Adrenal gland (tissue), 12 donors: Measurements from ENCODE around the gene TPBG. TPM values are rescaled to one million over a fixed set of nuclear protein-coding genes. Genes with fewer than 3 reads are reported as not detected.
"Not testable (repeated sequence)": the region's sequence is repeated elsewhere in the genome, so short reads cannot be mapped to it uniquely, and the experiment has no call there.

Source experiments
- DNase-seq, 7 donors: peaks; one replicate each; pipeline ENCODE4 v3.0.0-alpha.2; 2019 to 2020
- H3K27ac ChIP-seq, 5 donors: fragments of 200-600 bp; sonication (generic) in 4 of 5; 1 replicate in 3 of 5; 2 replicates in 2 of 5; pipeline versions ENCODE4 v1.5.1 to v1.8.0; 2016 to 2020; ENCODE audit warnings: mild to moderate bottlenecking in 1 of 5
- H3K27me3 ChIP-seq: fragments of 200-600 bp; 2 replicates; pipeline ENCODE4 v1.8.0; 2021
- H3K36me3 ChIP-seq, 2 donors: fragments of 200-600 bp; replicated peaks in 1 of 2; 1 replicate in 1 of 2; 2 replicates in 1 of 2; pipeline versions ENCODE4 v1.5.1 to v1.8.0; 2018 to 2022
- H3K4me1 ChIP-seq, 2 donors: fragments of 200-600 bp; replicated peaks in 1 of 2; 1 replicate in 1 of 2; 2 replicates in 1 of 2; pipeline versions ENCODE4 v1.5.1 to v1.8.0; 2018 to 2021
- H3K4me3 ChIP-seq, 4 donors: fragments of 200-600 bp; sonication (generic) in 3 of 4; one replicate each; pipeline ENCODE4 v1.5.1; 2016 to 2018
- H3K9me3 ChIP-seq, 3 donors: fragments of 200-600 bp; sonication (generic) in 1 of 3; replicated peaks in 1 of 3; 1 replicate in 2 of 3; 2 replicates in 1 of 3; pipeline versions ENCODE4 v1.5.1 to v1.8.0; 2016 to 2021
- POLR2A ChIP-seq, 2 donors: fragments of 450-650 bp; IDR thresholded peaks; one replicate each; pipeline ENCODE4 v1.6.1; 2017; ENCODE audit warnings: antibody characterized with exemption in 2 of 2, mild to moderate bottlenecking in 2 of 2, moderate library complexity in 1 of 2
- WGBS, 4 donors: extraction: QIAGEN DNeasy Blood & Tissue Kit in 2 of 4; methylation state at CpG; one replicate each; pipeline versions ENCODE4 v1.1.5 to v1.1.7; 2013 to 2017; 5-methylcytosine and 5-hydroxymethylcytosine counted together
- intact Hi-C, 2 donors: fragments of 100-400 bp; cut with DNase I; formaldehyde crosslinking; loops; one replicate each; pipeline versions ENCODE4 v1.14.1 to v1.15.0; 2022 to 2023
- polyA plus RNA-seq, 3 donors: library from polyadenylated mRNA; stranded (reverse); fragments of 200-250 nt in 2 of 3; fragments of 350-450 nt in 1 of 3; fragmentation: Illumina TruSeq in 1 of 3; extraction: RNeasy Lipid Tissue Mini Kit (QIAGEN cat#74804) in 1 of 3; gene quantifications; one replicate each; pipeline ENCODE4 v1.2.3, GENCODE V29; 2013 to 2014
- total RNA-seq, 9 donors: library from RNA; depleted of rRNA in 4 of 9; stranded (reverse); fragments of >200 nt in 4 of 9; fragments of 120-200 nt in 1 of 9; fragmentation: NEBNext Ultra II Directional in 1 of 9; extraction: Animal tissue kit (Norgen Biotek cat#: 25700) in 1 of 9; gene quantifications; one replicate each; pipeline versions ENCODE4 v1.1.0 to v1.2.4, GENCODE V29; 2013 to 2023
- TF ChIP-seq, protein P1 (sequence below), 6 experiments: fragments of 450-650 bp in 4 of 6; fragments of 200-600 bp in 2 of 6; sonication (generic) in 1 of 6; IDR thresholded peaks; 1 replicate in 5 of 6; 2 replicates in 1 of 6; pipeline versions ENCODE4 v1.5.1 to v1.8.0; 2016 to 2021; ENCODE audit warnings: antibody characterized with exemption in 6 of 6, mild to moderate bottlenecking in 2 of 6, moderate library complexity in 1 of 6
- donor health status: healthy with polysubstance abuse.
- donor health status: Bipolar disorder and iron deficiency.
- donor health status: DM: yes; HTN: yes; CAD: no.
- donor health status: DM: no; HTN: no; CAD: no.
- donor health status: DM: no; HTN: no; CAD: no.
- donor health status: DM: yes; HTN: yes; CAD: no.

Gene TPBG
- total and polyA plus RNA-seq, 12 donors: 1.2 to 10.2 (median 3.7) TPM

DNA sequence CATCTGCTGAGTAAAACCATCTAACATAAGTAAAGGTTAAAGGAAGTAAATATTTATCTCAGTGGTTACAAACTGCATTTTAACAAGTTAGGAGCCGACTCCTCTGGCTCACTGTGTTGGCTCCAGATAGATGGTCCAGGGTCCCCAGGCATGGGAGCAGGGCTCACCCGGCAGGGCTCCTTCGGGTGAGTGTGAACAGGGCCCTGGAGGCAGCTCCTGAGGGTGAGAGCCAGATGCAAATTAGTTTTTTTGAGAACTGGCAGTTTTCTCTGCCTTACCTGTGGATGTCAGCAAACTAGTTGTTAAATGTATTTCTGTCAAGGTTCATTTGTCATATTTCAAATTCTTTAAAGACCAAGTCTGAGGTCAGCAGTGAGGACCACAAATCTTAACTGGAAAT, 21.5 kb downstream of the TPBG start:
- H3K36me3 ChIP-seq: no peaks in the 10 kb centered on the region
- no peaks in the 10 kb centered on the region for H3K4me1 ChIP-seq
- no peak for DNase-seq
- no peaks in the 10 kb centered on the region for H3K27me3 ChIP-seq
- no peak overlapping the region for H3K27ac ChIP-seq
- WGBS, 4 donors: 41 to 49% (median 44%) methylated on average over 3 of the region's 3 CpGs
- no peak for TF ChIP-seq POLR2A (IDR thresholded peaks at IDR 0.05)
- TF ChIP-seq, protein P1, sequence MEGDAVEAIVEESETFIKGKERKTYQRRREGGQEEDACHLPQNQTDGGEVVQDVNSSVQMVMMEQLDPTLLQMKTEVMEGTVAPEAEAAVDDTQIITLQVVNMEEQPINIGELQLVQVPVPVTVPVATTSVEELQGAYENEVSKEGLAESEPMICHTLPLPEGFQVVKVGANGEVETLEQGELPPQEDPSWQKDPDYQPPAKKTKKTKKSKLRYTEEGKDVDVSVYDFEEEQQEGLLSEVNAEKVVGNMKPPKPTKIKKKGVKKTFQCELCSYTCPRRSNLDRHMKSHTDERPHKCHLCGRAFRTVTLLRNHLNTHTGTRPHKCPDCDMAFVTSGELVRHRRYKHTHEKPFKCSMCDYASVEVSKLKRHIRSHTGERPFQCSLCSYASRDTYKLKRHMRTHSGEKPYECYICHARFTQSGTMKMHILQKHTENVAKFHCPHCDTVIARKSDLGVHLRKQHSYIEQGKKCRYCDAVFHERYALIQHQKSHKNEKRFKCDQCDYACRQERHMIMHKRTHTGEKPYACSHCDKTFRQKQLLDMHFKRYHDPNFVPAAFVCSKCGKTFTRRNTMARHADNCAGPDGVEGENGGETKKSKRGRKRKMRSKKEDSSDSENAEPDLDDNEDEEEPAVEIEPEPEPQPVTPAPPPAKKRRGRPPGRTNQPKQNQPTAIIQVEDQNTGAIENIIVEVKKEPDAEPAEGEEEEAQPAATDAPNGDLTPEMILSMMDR (IDR thresholded peaks at IDR 0.05): no peak
- intact Hi-C loops: no loop called here
- no peaks in the 10 kb centered on the region for H3K9me3 ChIP-seq
- no peak overlapping the region for H3K4me3 ChIP-seq

DNA sequence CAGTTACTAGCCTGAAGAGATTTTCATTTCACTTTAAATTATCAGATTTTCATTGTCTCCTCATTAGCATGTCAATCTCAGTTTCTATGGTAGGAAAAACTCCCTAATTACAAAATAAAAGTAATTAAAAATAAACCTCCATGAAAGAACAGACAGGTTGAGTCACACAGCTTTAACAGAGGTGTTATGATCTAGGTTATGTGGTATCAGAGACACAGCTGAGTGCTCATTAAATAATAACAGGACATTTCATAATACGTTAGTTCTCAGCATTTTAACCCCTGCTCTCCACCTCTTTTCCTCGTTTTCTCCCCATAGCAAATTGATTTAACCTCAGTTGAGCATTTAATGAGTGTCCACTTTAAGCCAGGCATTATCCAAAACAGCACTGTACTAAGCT, 21.9 kb downstream of the TPBG start:
- Histone ChIP-seq H3K4me3 (no peak overlapping the region), H3K27ac (no peak overlapping the region)
- WGBS, 4 donors: 37 to 47% (median 40%) methylated on average over 2 of the region's 2 CpGs

DNA sequence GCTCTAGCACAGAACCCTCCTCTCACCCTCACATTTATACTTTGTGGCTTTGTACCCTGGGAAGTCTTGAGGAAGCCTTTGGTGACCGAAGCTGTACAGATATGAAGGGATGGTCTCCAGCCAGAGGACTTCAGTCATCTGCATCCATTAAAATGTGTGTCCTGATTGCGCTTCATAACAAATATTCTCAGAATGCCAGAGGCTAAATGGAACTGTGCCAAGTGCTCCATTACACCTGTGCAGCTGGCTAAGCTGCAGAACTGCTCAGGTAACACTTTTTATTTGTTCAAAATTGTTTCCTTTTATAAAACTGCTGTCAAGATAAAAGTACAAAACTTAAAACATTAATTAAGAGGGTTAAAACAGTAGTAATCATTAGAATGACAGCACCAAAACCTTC, 22.3 kb downstream of the TPBG start:
- WGBS, 4 donors: 64 to 95% (median 80%) methylated on average over 2 of the region's 2 CpGs
- Histone ChIP-seq H3K4me3 (no peak overlapping the region), H3K36me3 (no peaks in the 10 kb centered on the region), H3K27ac (no peak overlapping the region), H3K9me3 (no peaks in the 10 kb centered on the region), H3K27me3 (no peaks in the 10 kb centered on the region), H3K4me1 (no peaks in the 10 kb centered on the region)
- DNase-seq: no peak
- TF ChIP-seq, protein P1 (IDR thresholded peaks at IDR 0.05): no peak
- no peak for TF ChIP-seq POLR2A (IDR thresholded peaks at IDR 0.05)
- intact Hi-C loops: no loop called here

More for the DNA sequence above, 21.9 kb downstream of the TPBG start:
- no peaks in the 10 kb centered on the region for H3K27me3 ChIP-seq
- H3K9me3 ChIP-seq: no peaks in the 10 kb centered on the region
- DNase-seq: no peak
- no peaks in the 10 kb centered on the region for H3K4me1 ChIP-seq
- no peak for TF ChIP-seq POLR2A (IDR thresholded peaks at IDR 0.05)
- TF ChIP-seq, protein P1 (IDR thresholded peaks at IDR 0.05): no peak
- intact Hi-C loops: no loop called here
- H3K36me3 ChIP-seq: no peaks in the 10 kb centered on the region

DNA sequence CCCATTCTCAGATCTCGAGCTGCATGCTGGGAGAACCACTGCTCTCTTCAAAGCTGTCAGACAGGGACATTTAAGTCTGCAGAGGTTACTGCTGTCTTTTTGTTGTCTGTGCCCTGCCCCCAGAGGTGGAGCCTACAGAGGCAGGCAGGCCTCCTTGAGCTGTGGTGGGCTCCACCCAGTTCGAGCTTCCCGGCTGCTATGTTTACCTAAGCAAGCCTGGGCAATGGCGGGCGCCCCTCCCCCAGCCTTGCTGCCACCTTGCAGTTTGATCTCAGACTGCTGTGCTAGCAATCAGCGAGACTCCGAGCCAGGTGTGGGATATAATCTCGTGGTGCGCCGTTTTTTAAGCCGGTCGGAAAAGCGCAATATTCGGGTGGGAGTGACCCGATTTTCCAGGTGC, 31.2 kb downstream of the TPBG start:
- H3K27me3 ChIP-seq, H3K9me3 ChIP-seq, H3K36me3 ChIP-seq, H3K4me1 ChIP-seq, H3K27ac ChIP-seq, H3K4me3 ChIP-seq, DNase-seq, intact Hi-C loops: not testable (repeated sequence)
- 77 to 98% (median 87%) methylated on average over 10 to 12 of the region's 15 CpGs; no CpG with 5 or more reads in 1 of the 4 donors for WGBS, 4 donors

DNA sequence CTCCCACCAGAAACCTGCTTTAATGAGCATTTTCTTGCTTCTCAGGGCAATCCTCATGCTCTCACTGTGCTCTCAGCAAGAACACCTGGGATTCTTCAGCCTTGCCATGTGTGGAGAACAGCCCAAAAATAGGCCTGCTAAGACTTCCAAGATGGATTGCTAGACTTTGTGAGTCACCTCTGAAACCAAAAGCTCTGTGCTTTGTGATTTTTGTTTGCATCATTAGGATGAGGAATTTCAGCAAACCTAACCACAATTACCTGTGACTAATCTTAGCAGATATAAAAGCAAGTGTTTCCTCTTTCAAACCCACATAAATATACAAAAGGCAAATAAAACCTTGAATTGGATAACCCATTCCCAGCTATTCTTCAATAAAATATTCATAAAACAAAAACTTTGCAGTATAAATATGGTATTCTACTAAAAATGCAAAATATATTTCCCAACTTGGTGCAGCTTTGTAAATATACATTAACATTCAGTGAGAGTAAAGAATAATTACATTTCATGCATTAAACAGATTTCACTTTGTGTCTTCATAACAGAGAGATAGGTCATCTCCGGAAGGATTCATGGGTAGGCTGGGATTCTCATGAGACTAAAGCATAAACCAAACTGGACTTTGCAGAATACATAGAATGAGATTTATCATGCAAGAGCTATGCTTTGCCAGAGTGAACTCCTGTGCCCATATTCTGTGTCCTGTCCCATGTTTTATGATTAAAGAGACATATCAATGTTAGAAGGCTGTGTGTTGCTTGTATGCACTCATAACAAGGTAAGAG, 33.5 kb downstream of the TPBG start:
- no peak overlapping the region for H3K4me3 ChIP-seq
- no peaks in the 10 kb centered on the region for H3K4me1 ChIP-seq
- H3K27me3 ChIP-seq: no peaks in the 10 kb centered on the region
- H3K27ac ChIP-seq: no peak overlapping the region
- TF ChIP-seq POLR2A (IDR thresholded peaks at IDR 0.05): no peak
- TF ChIP-seq, protein P1 (IDR thresholded peaks at IDR 0.05): no peak
- DNase-seq: no peak
- intact Hi-C loops: no loop called here
- no peaks in the 10 kb centered on the region for H3K9me3 ChIP-seq
- no peaks in the 10 kb centered on the region for H3K36me3 ChIP-seq
- 87 to 97% (median 89%) methylated on average over 1 of the region's 1 CpG for WGBS, 4 donors
